Measurements from ENCODE around the gene VWC2. TPM values are rescaled to one million over a fixed set of nuclear protein-coding genes. Genes with fewer than 3 reads are reported as not detected.

The VWC2 gene
- total RNA-seq, 1 experiment from 2014 or later = not detected

GRCh38 chr7:49878627-49879026 is 105.2 kb downstream of the VWC2 start:
- intact Hi-C loops (cut with micrococcal nuclease; ENCODE audit: unreplicated experiment) = no loop called here
- BruUV-seq (replicated peaks) = no TSS peak
- Mint-ChIP-seq H3K27ac (ENCODE audit: unreplicated experiment) (no peak overlapping the region), H3K9me3 (ENCODE audit: unreplicated experiment) (peaks cover 2% of the 10 kb centered on the region), H3K36me3 (ENCODE audit: insufficient read depth, unreplicated experiment) (no peaks in the 10 kb centered on the region), H3K27me3 (ENCODE audit: insufficient read depth, unreplicated experiment) (peaks cover 3% of the 10 kb centered on the region), H3K4me3 (ENCODE audit: unreplicated experiment) (no peak overlapping the region), H3K4me1 (ENCODE audit: low read depth, unreplicated experiment) (no peaks in the 10 kb centered on the region)
- Histone ChIP-seq H3K9me3 (no peaks in the 10 kb centered on the region), H3K36me3 (ENCODE audit: control insufficient read depth, insufficient read depth, low read length) (no peaks in the 10 kb centered on the region), H3K27me3 (replicated peaks; ENCODE audit: control insufficient read depth, insufficient read depth, low read length) (no peaks in the 10 kb centered on the region; the same call in 1 of the 2 replicates), H3K4me1 (no peaks in the 10 kb centered on the region), H3K4me3 (ENCODE audit: low read depth, low read length) (no peak overlapping the region)
- DNase-seq = no peak
- ChIA-PET POLR2A (no interaction called here), CTCF (no interaction called here)
- TF ChIP-seq, protein P1, sequence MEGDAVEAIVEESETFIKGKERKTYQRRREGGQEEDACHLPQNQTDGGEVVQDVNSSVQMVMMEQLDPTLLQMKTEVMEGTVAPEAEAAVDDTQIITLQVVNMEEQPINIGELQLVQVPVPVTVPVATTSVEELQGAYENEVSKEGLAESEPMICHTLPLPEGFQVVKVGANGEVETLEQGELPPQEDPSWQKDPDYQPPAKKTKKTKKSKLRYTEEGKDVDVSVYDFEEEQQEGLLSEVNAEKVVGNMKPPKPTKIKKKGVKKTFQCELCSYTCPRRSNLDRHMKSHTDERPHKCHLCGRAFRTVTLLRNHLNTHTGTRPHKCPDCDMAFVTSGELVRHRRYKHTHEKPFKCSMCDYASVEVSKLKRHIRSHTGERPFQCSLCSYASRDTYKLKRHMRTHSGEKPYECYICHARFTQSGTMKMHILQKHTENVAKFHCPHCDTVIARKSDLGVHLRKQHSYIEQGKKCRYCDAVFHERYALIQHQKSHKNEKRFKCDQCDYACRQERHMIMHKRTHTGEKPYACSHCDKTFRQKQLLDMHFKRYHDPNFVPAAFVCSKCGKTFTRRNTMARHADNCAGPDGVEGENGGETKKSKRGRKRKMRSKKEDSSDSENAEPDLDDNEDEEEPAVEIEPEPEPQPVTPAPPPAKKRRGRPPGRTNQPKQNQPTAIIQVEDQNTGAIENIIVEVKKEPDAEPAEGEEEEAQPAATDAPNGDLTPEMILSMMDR (IDR thresholded peaks at IDR 0.05; ENCODE audit: insufficient read depth in 1 of 2, low read depth in 1 of 2, low read length in 1 of 2, severe bottlenecking in 1 of 2, unreplicated experiment in 1 of 2) = no peak

DNA sequence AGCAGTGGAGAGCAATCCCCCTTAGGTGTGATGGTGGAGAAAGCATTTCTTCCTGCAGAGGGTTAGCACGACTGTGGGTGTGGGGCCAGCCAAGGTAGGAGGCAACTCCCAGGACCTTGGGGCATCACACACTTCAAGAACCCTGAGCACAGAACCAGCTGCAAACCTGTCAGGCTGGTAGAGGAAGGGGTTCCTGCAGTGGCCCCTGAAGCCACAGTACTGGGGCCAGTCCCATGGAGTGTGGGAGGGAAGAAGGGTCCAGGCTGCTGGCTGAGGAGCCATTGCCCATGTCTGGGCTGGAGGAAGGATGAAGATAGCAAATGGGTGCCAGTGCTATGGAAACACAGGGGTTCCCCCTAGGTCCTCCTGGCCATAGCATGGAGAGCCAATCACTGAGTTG is 110.5 kb downstream of the VWC2 start:
- DNase-seq = no peak
- H3K27ac Mint-ChIP-seq (ENCODE audit: unreplicated experiment) = no peak overlapping the region
- H3K4me1 Mint-ChIP-seq (ENCODE audit: low read depth, unreplicated experiment) = no peaks in the 10 kb centered on the region
- Histone ChIP-seq H3K4me3 (ENCODE audit: low read depth, low read length) (no peak overlapping the region), H3K27me3 (replicated peaks; ENCODE audit: control insufficient read depth, insufficient read depth, low read length) (no peaks in the 10 kb centered on the region; the same call in 1 of the 2 replicates), H3K36me3 (ENCODE audit: control insufficient read depth, insufficient read depth, low read length) (no peaks in the 10 kb centered on the region), H3K4me1 (no peaks in the 10 kb centered on the region), H3K9me3 (no peaks in the 10 kb centered on the region)
- H3K4me3 Mint-ChIP-seq (ENCODE audit: unreplicated experiment) = no peak overlapping the region
- H3K36me3 Mint-ChIP-seq (ENCODE audit: insufficient read depth, unreplicated experiment) = no peaks in the 10 kb centered on the region
- CTCF ChIA-PET = no interaction called here
- no TSS peak for BruUV-seq (replicated peaks)
- POLR2A ChIA-PET = no interaction called here
- H3K9me3 Mint-ChIP-seq (ENCODE audit: unreplicated experiment) = peaks cover 10% of the 10 kb centered on the region
- peaks cover 3% of the 10 kb centered on the region for H3K27me3 Mint-ChIP-seq (ENCODE audit: insufficient read depth, unreplicated experiment)
- intact Hi-C loops (cut with micrococcal nuclease; ENCODE audit: unreplicated experiment) = no loop called here
- TF ChIP-seq, protein P1 (IDR thresholded peaks at IDR 0.05; ENCODE audit: insufficient read depth in 1 of 2, low read depth in 1 of 2, low read length in 1 of 2, severe bottlenecking in 1 of 2, unreplicated experiment in 1 of 2) = no peak

- H3K36me3 ChIP-seq (ENCODE audit: control insufficient read depth, insufficient read depth, low read length) = no peaks in the 10 kb centered on the region
- CTCF ChIA-PET = no interaction called here
- TF ChIP-seq, protein P1 (IDR thresholded peaks at IDR 0.05; ENCODE audit: insufficient read depth in 1 of 2, low read depth in 1 of 2, low read length in 1 of 2, severe bottlenecking in 1 of 2, unreplicated experiment in 1 of 2) = no peak
- H3K4me1 ChIP-seq = no peaks in the 10 kb centered on the region
- no TSS peak for BruUV-seq (replicated peaks)
- peaks cover 10% of the 10 kb centered on the region for H3K9me3 Mint-ChIP-seq (ENCODE audit: unreplicated experiment)
- POLR2A ChIA-PET = no interaction called here
- peaks cover 3% of the 10 kb centered on the region for H3K27me3 Mint-ChIP-seq (ENCODE audit: insufficient read depth, unreplicated experiment)
- no peaks in the 10 kb centered on the region for H3K36me3 Mint-ChIP-seq (ENCODE audit: insufficient read depth, unreplicated experiment)
- H3K27me3 ChIP-seq (replicated peaks; ENCODE audit: control insufficient read depth, insufficient read depth, low read length) = no peaks in the 10 kb centered on the region
- H3K4me3 Mint-ChIP-seq (ENCODE audit: unreplicated experiment) = no peak overlapping the region
- no peaks in the 10 kb centered on the region for H3K9me3 ChIP-seq
- no peaks in the 10 kb centered on the region for H3K4me1 Mint-ChIP-seq (ENCODE audit: low read depth, unreplicated experiment)
- no peak overlapping the region for H3K27ac Mint-ChIP-seq (ENCODE audit: unreplicated experiment)
- H3K4me3 ChIP-seq (ENCODE audit: low read depth, low read length) = no peak overlapping the region
- intact Hi-C loops (cut with micrococcal nuclease; ENCODE audit: unreplicated experiment) = no loop called here
- no peak for DNase-seq
Measured at GRCh38 chr7:49885593-49886285, 112.3 kb downstream of the VWC2 start.
